IMR-90 (cell line): ENCODE data around the gene AADACL4.

Experiments
- BHLHE40 ChIP-seq: fragments of 150-350 bp; IDR thresholded peaks from 2 replicates; pipeline ENCODE4 v1.6.1; 2016; ENCODE audit warnings: mild to moderate bottlenecking, low read depth, low read length
- CEBPB ChIP-seq: IDR thresholded peaks from 2 replicates; pipeline ENCODE4 v1.6.1; 2012; ENCODE audit warnings: low read depth, low read length, improper control_type of control experiment
- CHD1 ChIP-seq: IDR thresholded peaks from 2 replicates; pipeline ENCODE4 v1.6.1; 2012; ENCODE audit warnings: low read depth, low read length, improper control_type of control experiment
- CTCF ChIP-seq: conservative IDR thresholded peaks from 2 replicates; pipeline ENCODE4 v1.5.1; 2012; ENCODE audit warnings: mild to moderate bottlenecking, low read depth, low read length, improper control_type of control experiment
- NFE2L2 ChIP-seq: fragments of 150-350 bp; IDR thresholded peaks from 2 replicates; pipeline ENCODE4 v1.6.1; 2016; ENCODE audit warnings: low read depth, mild to moderate bottlenecking, low read length
- POLR2A ChIP-seq: IDR thresholded peaks from 2 replicates; pipeline ENCODE4 v1.6.1; 2012; ENCODE audit warnings: mild to moderate bottlenecking, low read depth, low read length
- RFX5 ChIP-seq: IDR thresholded peaks from 2 replicates; pipeline ENCODE4 v1.8.0; 2012; ENCODE audit warnings: low read depth, mild to moderate bottlenecking, low read length, moderate library complexity
- USF2 ChIP-seq: fragments of 150-350 bp; IDR thresholded peaks from 2 replicates; pipeline ENCODE4 v1.6.1; 2017; ENCODE audit warnings: mild to moderate bottlenecking, antibody characterized with exemption, low read length, low read depth

GRCh38 chr1:12709696-12710095 lies 65.8 kb downstream of the AADACL4 start:
- TF ChIP-seq RFX5 (no peak), CTCF (no peak), POLR2A (no peak), CHD1 (no peak), USF2 (no peak), BHLHE40 (no peak), NFE2L2 (no peak), CEBPB (no peak)
